Measurements from ENCODE around the gene DNAJC6.

DNA sequence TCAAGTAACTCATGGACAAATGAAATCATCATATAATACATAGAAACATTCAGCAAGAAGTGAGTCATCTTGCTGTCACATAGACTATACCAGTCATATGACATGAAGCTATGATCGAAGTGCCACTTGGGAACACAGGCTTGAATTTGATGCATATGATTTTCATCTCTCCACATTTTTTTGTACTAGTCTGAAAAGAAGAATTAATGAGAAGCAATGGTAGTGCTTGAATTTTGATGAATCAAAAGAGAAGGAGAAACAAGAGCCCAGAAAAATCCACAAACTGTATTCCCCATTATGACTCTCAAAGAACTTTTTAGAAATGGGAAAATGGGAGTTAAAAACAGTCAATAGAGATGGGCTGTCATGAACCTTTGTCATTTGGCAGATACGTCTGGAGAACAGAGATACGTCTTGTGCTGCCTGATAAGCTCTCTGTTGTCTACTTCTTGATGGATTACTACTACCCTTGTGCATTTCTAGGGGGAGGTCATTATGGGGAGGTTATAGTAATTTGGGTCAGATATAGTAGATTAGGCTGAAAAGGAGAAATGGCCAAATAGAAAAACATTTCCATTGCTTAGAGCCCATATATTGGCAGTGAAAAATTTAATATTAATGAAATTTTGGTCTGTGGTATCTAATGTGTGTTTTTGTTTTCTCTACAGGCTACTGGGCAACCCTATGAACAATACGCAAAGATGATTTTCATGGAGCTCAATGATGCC lies 103.1 kb downstream of the DNAJC6 start:
- TF ChIP-seq, protein P1, sequence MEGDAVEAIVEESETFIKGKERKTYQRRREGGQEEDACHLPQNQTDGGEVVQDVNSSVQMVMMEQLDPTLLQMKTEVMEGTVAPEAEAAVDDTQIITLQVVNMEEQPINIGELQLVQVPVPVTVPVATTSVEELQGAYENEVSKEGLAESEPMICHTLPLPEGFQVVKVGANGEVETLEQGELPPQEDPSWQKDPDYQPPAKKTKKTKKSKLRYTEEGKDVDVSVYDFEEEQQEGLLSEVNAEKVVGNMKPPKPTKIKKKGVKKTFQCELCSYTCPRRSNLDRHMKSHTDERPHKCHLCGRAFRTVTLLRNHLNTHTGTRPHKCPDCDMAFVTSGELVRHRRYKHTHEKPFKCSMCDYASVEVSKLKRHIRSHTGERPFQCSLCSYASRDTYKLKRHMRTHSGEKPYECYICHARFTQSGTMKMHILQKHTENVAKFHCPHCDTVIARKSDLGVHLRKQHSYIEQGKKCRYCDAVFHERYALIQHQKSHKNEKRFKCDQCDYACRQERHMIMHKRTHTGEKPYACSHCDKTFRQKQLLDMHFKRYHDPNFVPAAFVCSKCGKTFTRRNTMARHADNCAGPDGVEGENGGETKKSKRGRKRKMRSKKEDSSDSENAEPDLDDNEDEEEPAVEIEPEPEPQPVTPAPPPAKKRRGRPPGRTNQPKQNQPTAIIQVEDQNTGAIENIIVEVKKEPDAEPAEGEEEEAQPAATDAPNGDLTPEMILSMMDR (IDR thresholded peaks at IDR 0.05) = no peak
- no peak for TF ChIP-seq POLR2A (IDR thresholded peaks at IDR 0.05)
